ENCODE measurements around the gene EEA1. TPM values are rescaled to one million over a fixed set of nuclear protein-coding genes. Genes with fewer than 3 reads are reported as not detected.

EEA1 gene
- total RNA-seq, 1 experiment from 2014 or later, result 14.9 TPM

DNA sequence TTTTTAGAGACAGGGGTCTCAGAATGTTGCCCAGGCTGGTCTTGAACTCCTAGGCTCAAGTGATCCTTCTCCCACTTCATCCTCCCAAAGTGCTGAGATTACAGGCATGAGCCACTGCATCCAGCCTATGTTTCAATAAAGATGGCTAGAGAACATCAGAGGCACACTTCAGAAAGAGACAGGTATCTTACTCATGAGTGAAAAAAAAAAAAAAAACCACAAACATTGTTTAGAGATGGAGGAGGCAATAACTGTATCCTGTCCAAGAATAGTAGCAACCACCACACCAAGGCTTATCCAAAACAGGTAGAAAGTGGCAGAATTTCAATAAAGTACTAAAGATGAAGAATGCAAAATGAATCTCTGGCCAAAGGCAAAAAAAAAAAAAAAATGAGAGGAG lies 30.3 kb downstream of the EEA1 start:
- Histone ChIP-seq H3T11ph (ENCODE audit: low read length) (no peak overlapping the region), H3K18ac (ENCODE audit: insufficient read length, low read depth, low read length) (no peak overlapping the region), H2BK12ac (ENCODE audit: insufficient read length, low read depth, low read length) (no peak overlapping the region), H4K20me1 (ENCODE audit: control insufficient read depth, insufficient read depth, insufficient read length) (no peaks in the 10 kb centered on the region), H2BK15ac (ENCODE audit: low read depth, low read length) (no peak overlapping the region), H3K9ac (ENCODE audit: extremely low read depth, insufficient read length, low read length) (no peak overlapping the region), H3K56ac (ENCODE audit: insufficient read length, low read depth, low read length) (no peak overlapping the region), H3K23ac (ENCODE audit: insufficient read length, low read depth, low read length) (no peak overlapping the region), H3K4ac (ENCODE audit: low read depth, low read length) (no peak overlapping the region), H3K4me1 (ENCODE audit: insufficient read depth, low read length) (no peaks in the 10 kb centered on the region; the same call in 1 of the 2 replicates), H3K79me2 (ENCODE audit: insufficient read depth, low read length) (no peaks in the 10 kb centered on the region), H3K9me3 (ENCODE audit: control insufficient read depth, low read depth, low read length) (no peaks in the 10 kb centered on the region), H3K27me3 (ENCODE audit: insufficient read depth, low read length) (no peaks in the 10 kb centered on the region), H2AFZ (ENCODE audit: low read length) (no peak overlapping the region), H3K23me2 (ENCODE audit: insufficient read length, low read depth, low read length, poor library complexity, severe bottlenecking) (no peaks in the 10 kb centered on the region), H3K27ac (ENCODE audit: insufficient read length, low read depth, low read length) (no peak overlapping the region), H3K4me2 (ENCODE audit: insufficient read depth, insufficient read length, low read length) (no peak overlapping the region), H4K8ac (replicated peaks; ENCODE audit: insufficient read length, low read depth, low read length) (no peak overlapping the region), H2BK20ac (ENCODE audit: low read depth, low read length, poor library complexity, severe bottlenecking) (no peak overlapping the region), H2AK5ac (ENCODE audit: insufficient read length, low read length) (no peak overlapping the region), H2BK5ac (ENCODE audit: insufficient read length, low read length) (no peak overlapping the region), H3K14ac (ENCODE audit: insufficient read depth, low read length) (no peak overlapping the region), H4K91ac (ENCODE audit: insufficient read length, low read depth, low read length) (no peak overlapping the region), H2BK120ac (ENCODE audit: low read depth, low read length, poor library complexity, severe bottlenecking) (no peak overlapping the region), H3K79me1 (ENCODE audit: insufficient read depth, low read depth, low read length, poor library complexity, severe bottlenecking) (no peaks in the 10 kb centered on the region), H4K5ac (ENCODE audit: insufficient read length, low read depth, low read length) (no peak overlapping the region)
- peaks cover 5 to 12% of the 10 kb centered on the region in 2 experiments for H3K4me1 Mint-ChIP-seq
- no peak overlapping the region for H3K4me3 Mint-ChIP-seq
- H3K36me3 Mint-ChIP-seq (ENCODE audit: insufficient read depth in 1 of 3, low read depth in 3 of 3), result peaks cover 8 to 27% (median 9%) of the 10 kb centered on the region in 3 experiments
- DNase-seq, result no peak
- peak overlapping the region in 1 of 3 experiments; percentile 42; a peak in 2 of 7 replicates for H3K27ac Mint-ChIP-seq
- H3K9me3 Mint-ChIP-seq, result no peaks in the 10 kb centered on the region
- TF ChIP-seq, protein P1, sequence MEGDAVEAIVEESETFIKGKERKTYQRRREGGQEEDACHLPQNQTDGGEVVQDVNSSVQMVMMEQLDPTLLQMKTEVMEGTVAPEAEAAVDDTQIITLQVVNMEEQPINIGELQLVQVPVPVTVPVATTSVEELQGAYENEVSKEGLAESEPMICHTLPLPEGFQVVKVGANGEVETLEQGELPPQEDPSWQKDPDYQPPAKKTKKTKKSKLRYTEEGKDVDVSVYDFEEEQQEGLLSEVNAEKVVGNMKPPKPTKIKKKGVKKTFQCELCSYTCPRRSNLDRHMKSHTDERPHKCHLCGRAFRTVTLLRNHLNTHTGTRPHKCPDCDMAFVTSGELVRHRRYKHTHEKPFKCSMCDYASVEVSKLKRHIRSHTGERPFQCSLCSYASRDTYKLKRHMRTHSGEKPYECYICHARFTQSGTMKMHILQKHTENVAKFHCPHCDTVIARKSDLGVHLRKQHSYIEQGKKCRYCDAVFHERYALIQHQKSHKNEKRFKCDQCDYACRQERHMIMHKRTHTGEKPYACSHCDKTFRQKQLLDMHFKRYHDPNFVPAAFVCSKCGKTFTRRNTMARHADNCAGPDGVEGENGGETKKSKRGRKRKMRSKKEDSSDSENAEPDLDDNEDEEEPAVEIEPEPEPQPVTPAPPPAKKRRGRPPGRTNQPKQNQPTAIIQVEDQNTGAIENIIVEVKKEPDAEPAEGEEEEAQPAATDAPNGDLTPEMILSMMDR (conservative IDR thresholded peaks at IDR 0.05), result no peak
- no peaks in the 10 kb centered on the region for H3K27me3 Mint-ChIP-seq (ENCODE audit: low read depth)

Data from H9 (cell line).